H1 (cell line): ENCODE data around the gene RPS6KB2. TPM values are rescaled to one million over a fixed set of nuclear protein-coding genes. Genes with fewer than 3 reads are reported as not detected.

Experiments used
- BCL11A ChIP-seq, 2 experiments: IDR thresholded peaks; one replicate each; pipeline ENCODE4 v1.6.1; 2011; ENCODE audit warnings: low read depth in 2 of 2, low read length in 2 of 2, mild to moderate bottlenecking in 2 of 2
- CHD7 ChIP-seq: fragments of 300-600 bp; sonication (generic); IDR thresholded peaks from 2 replicates; pipeline ENCODE4 v1.7.1; 2012; ENCODE audit warnings: low read length, moderate library complexity, mild to moderate bottlenecking, inconsistent platforms; ENCODE audit not compliant: insufficient replicate concordance
- NRF1 ChIP-seq: IDR thresholded peaks from 2 replicates; pipeline ENCODE4 v1.6.1; 2011; ENCODE audit warnings: mild to moderate bottlenecking, low read depth, low read length, improper control_type of control experiment
- RFX5 ChIP-seq: IDR thresholded peaks from 2 replicates; pipeline ENCODE4 v1.6.1; 2011; ENCODE audit warnings: low read depth, low read length, improper control_type of control experiment, borderline replicate concordance
- SIRT6 ChIP-seq: IDR thresholded peaks from one replicate; pipeline ENCODE4 v1.7.1; 2012; ENCODE audit warnings: low read length, inconsistent platforms
- polyA plus RNA-seq, 7 experiments: library from polyadenylated mRNA; depleted of rRNA in 3 of 7; stranded (reverse) in 5 of 7; unstranded in 2 of 7; fragments of >200 nt in 5 of 7; fragments of 200-250 nt in 2 of 7; gene quantifications; 1 replicate in 5 of 7; 2 replicates in 1 of 7; 4 replicates in 1 of 7; pipeline versions ENCODE4 v1.2.1 to v1.2.3, GENCODE V29; 2011 to 2013; ENCODE audit warnings: missing spikeins in 2 of 7, mixed read lengths in 2 of 7
- total RNA-seq: library from RNA; stranded (reverse); fragmentation: NEBNext Ultra II Directional; extraction: Animal tissue kit (Norgen Biotek cat#: 25700); gene quantifications from 2 replicates; pipeline ENCODE4 v1.2.1, GENCODE V29; 2021
- TF ChIP-seq, protein P1 (sequence below): IDR thresholded peaks from 2 replicates; pipeline ENCODE4 v1.6.1; 2011; ENCODE audit warnings: low read depth, mild to moderate bottlenecking, low read length; ENCODE audit not compliant: insufficient read depth
- TF ChIP-seq, protein P2 (sequence below), 3 experiments: IDR thresholded peaks; 1 replicate in 2 of 3; 2 replicates in 1 of 3; pipeline versions ENCODE4 v1.5.1 to v1.6.1; 2011; ENCODE audit warnings: low read length in 3 of 3, mild to moderate bottlenecking in 3 of 3, inconsistent platforms in 2 of 3, low read depth in 1 of 3, moderate library complexity in 1 of 3; ENCODE audit not compliant: insufficient read depth in 1 of 3; ENCODE audit errors: control extremely low read depth in 1 of 3

Gene RPS6KB2
- total and polyA plus RNA-seq, 2 of the 8 experiments (the other 6 are each of a cell fraction or from before 2014, with no cell fraction given) = 41.0 to 47.1 TPM

GRCh38 chr11:67435031-67435726 lies 6.9 kb downstream of the RPS6KB2 start (continued):
- TF ChIP-seq CHD7 (no peak), SIRT6 (no peak), BCL11A (IDR thresholded peaks at IDR 0.05; ENCODE audit: low read depth in 2 of 2, low read length in 2 of 2) (no peak), NRF1 (no peak), RFX5 (no peak)
- TF ChIP-seq, protein P1, sequence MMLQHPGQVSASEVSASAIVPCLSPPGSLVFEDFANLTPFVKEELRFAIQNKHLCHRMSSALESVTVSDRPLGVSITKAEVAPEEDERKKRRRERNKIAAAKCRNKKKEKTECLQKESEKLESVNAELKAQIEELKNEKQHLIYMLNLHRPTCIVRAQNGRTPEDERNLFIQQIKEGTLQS = no peak
- TF ChIP-seq, protein P2, sequence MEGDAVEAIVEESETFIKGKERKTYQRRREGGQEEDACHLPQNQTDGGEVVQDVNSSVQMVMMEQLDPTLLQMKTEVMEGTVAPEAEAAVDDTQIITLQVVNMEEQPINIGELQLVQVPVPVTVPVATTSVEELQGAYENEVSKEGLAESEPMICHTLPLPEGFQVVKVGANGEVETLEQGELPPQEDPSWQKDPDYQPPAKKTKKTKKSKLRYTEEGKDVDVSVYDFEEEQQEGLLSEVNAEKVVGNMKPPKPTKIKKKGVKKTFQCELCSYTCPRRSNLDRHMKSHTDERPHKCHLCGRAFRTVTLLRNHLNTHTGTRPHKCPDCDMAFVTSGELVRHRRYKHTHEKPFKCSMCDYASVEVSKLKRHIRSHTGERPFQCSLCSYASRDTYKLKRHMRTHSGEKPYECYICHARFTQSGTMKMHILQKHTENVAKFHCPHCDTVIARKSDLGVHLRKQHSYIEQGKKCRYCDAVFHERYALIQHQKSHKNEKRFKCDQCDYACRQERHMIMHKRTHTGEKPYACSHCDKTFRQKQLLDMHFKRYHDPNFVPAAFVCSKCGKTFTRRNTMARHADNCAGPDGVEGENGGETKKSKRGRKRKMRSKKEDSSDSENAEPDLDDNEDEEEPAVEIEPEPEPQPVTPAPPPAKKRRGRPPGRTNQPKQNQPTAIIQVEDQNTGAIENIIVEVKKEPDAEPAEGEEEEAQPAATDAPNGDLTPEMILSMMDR (IDR thresholded peaks at IDR 0.05; ENCODE audit: control extremely low read depth in 1 of 3, insufficient read depth in 1 of 3, low read depth in 1 of 3, low read length in 3 of 3) = no peak
